ENCODE measurements around the gene YIPF1.

DNA sequence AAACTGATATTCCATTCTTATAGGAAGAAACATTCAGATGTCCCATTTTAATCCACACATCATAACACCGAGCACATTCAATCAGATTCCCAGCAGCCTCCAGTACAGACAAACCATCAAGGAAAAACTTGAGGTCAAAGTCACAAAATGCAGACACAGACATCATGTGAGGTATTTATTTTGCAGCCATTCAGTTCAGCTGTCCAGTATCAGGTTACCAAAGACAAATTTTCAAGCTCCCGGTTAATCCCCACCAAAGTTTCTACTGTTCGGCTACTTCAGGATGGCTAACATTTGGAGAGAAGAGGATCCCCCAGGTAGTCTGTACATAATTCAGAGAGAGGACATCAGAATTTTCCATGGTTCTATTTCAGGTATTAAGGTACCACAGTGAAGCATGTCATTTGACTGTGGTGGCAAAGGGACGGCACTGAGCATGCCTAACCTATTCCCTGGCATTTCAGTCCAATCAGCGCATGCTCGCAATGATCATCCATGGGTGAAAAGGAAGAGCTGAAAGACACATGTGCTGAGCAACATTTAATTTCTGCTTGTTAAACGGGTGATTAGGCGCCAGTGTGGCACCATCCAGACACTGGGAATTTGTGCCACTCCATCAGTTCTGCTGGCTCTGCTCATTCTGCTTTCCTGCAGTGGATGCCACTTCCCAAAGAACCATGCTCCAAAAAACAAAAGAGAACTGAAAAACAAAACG, 37.9 kb downstream of the YIPF1 start:
- TF ChIP-seq, protein P1, sequence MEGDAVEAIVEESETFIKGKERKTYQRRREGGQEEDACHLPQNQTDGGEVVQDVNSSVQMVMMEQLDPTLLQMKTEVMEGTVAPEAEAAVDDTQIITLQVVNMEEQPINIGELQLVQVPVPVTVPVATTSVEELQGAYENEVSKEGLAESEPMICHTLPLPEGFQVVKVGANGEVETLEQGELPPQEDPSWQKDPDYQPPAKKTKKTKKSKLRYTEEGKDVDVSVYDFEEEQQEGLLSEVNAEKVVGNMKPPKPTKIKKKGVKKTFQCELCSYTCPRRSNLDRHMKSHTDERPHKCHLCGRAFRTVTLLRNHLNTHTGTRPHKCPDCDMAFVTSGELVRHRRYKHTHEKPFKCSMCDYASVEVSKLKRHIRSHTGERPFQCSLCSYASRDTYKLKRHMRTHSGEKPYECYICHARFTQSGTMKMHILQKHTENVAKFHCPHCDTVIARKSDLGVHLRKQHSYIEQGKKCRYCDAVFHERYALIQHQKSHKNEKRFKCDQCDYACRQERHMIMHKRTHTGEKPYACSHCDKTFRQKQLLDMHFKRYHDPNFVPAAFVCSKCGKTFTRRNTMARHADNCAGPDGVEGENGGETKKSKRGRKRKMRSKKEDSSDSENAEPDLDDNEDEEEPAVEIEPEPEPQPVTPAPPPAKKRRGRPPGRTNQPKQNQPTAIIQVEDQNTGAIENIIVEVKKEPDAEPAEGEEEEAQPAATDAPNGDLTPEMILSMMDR (IDR thresholded peaks at IDR 0.05; ENCODE audit: insufficient read depth, low read depth, low read length): no peak
- no peak for TF ChIP-seq EZH2 (IDR thresholded peaks at IDR 0.05; ENCODE audit: insufficient read depth, low read length)
